Thyroid gland (tissue), 4 donors: ENCODE results near the gene OSR1.

ENCODE experiments used
- CTCF ChIP-seq, 6 experiments: fragments of 200-600 bp in 3 of 6; fragments of 450-650 bp in 3 of 6; sonication (generic) in 3 of 6; IDR thresholded peaks; one replicate each; pipeline ENCODE4 v1.5.1; 2016 to 2019; ENCODE audit warnings: antibody characterized with exemption in 6 of 6, mild to moderate bottlenecking in 2 of 6, inconsistent platforms in 1 of 6, moderate library complexity in 1 of 6
- POLR2A ChIP-seq, 2 donors: fragments of 450-650 bp; IDR thresholded peaks; one replicate each; pipeline ENCODE4 v1.6.1; 2017; ENCODE audit warnings: antibody characterized with exemption in 2 of 2, mild to moderate bottlenecking in 2 of 2, moderate library complexity in 1 of 2

GRCh38 chr2:19355416-19355821, 3.0 kb downstream of the OSR1 start:
- no peak for TF ChIP-seq CTCF (IDR thresholded peaks at IDR 0.05)
- no peak for TF ChIP-seq POLR2A (IDR thresholded peaks at IDR 0.05)
